ENCODE results near the gene CELF5. TPM values are rescaled to one million over a fixed set of nuclear protein-coding genes. Genes with fewer than 3 reads are reported as not detected.
A peak's percentile ranks its signal among the peaks of the same experiment; 100 is the strongest.
"Not testable (repeated sequence)": the region's sequence is repeated elsewhere in the genome, so short reads cannot be mapped to it uniquely, and the experiment has no call there.

CELF5 gene
- total RNA-seq, 1 donor from 2014 or later = 2.3 TPM

DNA sequence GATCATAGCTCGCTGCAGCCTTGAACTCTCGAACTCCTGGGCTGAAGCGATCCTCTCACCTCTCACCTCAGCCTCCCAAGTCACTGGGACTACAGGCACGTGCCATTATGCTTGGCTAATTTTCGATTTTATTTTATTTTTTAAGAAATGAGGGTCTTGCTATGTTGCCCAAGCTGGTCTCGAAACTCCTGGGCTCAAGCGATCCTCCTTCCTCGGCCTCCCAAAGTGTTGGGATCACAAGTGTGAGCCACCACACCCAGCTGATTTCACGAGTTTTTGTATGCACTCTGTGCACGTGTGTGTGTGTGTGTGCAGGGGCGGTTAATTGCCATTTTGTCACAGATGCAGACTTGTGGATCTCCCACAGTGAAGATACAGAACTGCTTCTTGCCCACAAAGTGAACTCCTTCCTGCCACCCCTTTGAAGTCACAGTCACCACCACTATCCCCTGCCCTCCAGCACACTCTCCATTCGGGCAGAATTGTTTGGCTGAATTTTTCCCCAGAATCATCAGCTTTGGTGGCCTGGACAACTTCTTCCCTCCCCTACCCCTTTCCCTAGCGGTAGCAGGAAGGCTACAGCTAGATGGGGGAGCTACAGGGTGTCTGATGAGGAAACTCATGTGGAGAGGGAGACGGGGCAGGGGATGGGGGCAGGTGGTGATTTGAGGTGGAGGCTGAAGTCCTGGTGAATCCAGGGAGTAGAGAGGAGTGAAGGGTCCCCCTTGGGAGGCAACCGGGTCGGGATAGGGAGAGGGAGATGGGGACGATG is 59.6 kb downstream of the CELF5 start:
- H3K4me1 Mint-ChIP-seq = no peaks in the 10 kb centered on the region
- no peak overlapping the region for H3K27ac Mint-ChIP-seq (ENCODE audit: unreplicated experiment)
- no peaks in the 10 kb centered on the region for H3K36me3 Mint-ChIP-seq (ENCODE audit: low read depth)
- no peaks in the 10 kb centered on the region for H3K9me3 Mint-ChIP-seq
- H3K4me3 Mint-ChIP-seq = no peak overlapping the region
- no peak for TF ChIP-seq CTCF (conservative IDR thresholded peaks at IDR 0.05)
- peaks cover 65% of the 10 kb centered on the region for H3K27me3 Mint-ChIP-seq (ENCODE audit: low read depth)
- no peak for DNase-seq (ENCODE audit: low read depth, low spot score)

DNA sequence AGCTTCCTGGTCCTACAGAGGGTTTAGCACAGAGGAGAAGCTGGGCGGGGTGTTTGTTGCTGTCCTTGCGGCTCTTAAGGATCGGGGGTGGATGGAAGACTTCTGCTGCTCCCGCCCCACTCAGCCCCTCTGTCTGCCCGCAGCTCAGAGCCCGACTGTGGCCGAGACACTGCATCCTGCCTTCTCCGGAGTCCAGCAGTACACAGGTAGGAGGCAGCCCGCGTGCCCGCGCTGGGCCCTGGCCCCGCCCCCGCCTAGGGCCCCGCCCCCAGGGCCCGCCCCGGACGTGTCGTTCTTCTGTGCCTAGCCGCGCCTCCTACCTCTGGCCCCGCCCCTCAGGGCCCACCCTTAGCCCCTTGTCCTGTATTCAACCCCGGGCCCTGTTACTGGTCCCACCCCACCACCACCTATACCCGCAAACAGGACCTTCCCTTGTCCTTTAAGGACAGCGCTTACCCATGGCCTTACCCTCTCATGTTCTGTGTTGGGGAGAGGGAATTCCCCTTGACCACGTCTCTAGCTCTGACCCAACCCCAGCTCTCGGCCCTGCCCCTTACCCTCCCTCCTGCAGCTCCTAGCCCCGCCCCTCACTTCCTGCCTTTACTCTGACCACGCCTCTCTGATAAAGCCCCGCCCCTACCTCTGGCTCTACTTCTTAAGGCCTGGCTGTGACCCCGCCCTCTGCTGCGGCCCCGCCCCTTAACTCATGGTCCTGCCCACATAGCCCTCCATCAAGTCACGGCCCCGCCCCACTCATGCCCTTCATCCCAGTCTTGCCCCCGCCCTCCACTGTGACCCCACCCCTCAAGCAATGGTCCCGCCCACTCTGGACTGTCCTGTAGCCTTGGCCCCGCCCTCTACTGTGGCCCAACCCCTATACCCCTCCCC is 60.5 kb downstream of the CELF5 start:
- no peaks in the 10 kb centered on the region for H3K4me1 Mint-ChIP-seq
- TF ChIP-seq CTCF (conservative IDR thresholded peaks at IDR 0.05) = no peak
- H3K27ac Mint-ChIP-seq (ENCODE audit: unreplicated experiment) = no peak overlapping the region
- DNase-seq (ENCODE audit: low read depth, low spot score) = peak; percentile 50
- no peaks in the 10 kb centered on the region for H3K9me3 Mint-ChIP-seq
- no peaks in the 10 kb centered on the region for H3K36me3 Mint-ChIP-seq (ENCODE audit: low read depth)
- H3K27me3 Mint-ChIP-seq (ENCODE audit: low read depth) = peaks cover 69% of the 10 kb centered on the region
- H3K4me3 Mint-ChIP-seq = no peak overlapping the region

DNA sequence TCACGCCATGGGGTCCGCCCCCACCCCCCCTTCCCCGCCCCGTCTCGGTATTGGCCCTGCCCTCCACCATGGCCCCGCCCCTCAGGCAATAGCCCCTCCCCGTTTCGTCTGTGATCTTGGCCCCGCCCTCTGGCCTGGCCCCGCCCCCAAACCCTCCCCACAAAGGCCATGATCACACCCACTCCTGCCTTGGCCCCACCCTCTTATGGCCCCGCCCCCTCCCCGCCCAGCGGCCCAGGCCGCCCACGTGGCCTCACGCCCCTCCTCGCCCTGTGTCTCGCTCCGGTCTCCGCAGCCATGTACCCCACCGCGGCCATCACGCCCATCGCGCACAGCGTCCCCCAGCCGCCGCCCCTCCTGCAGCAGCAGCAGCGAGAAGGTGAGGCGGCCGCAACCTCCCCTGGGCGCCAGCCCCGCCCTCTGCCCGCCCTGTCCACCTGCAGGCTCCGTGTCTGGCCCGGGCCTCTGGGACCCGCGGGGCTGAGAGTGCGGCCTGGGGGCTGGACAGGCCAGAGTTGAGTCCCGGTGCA is 61.3 kb downstream of the CELF5 start:
- Mint-ChIP-seq H3K4me3 (no peak overlapping the region), H3K27ac (ENCODE audit: unreplicated experiment) (no peak overlapping the region), H3K36me3 (ENCODE audit: low read depth) (no peaks in the 10 kb centered on the region), H3K9me3 (no peaks in the 10 kb centered on the region), H3K27me3 (ENCODE audit: low read depth) (peaks cover 72% of the 10 kb centered on the region), H3K4me1 (no peaks in the 10 kb centered on the region)
- DNase-seq (ENCODE audit: low read depth, low spot score) = peak; percentile 40
- TF ChIP-seq CTCF (conservative IDR thresholded peaks at IDR 0.05) = no peak

DNA sequence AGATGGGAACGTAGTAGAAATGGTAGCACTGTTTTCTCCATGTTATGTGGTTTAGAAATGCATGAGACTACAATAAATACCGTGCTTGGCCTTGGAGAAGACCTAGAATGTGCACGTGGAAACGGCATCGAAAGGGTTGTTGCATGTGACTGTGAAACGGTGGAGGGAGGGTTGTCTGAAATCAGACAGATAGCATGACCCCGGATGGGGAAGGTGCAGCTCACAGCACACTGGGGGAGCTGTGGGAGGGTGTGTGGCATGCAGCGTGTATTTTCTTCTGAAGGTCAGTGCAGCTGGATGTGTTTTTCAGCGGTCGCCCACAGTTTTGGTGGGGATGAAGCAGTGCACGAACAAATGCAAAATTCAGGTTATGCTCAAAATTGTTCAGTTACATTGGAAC is 63.4 kb downstream of the CELF5 start:
- Mint-ChIP-seq H3K27me3 (ENCODE audit: low read depth) (peaks cover 64% of the 10 kb centered on the region), H3K36me3 (ENCODE audit: low read depth) (no peaks in the 10 kb centered on the region), H3K4me1 (no peaks in the 10 kb centered on the region), H3K9me3 (no peaks in the 10 kb centered on the region), H3K4me3 (no peak overlapping the region), H3K27ac (ENCODE audit: unreplicated experiment) (no peak overlapping the region)
- no peak for DNase-seq (ENCODE audit: low read depth, low spot score)
- TF ChIP-seq CTCF (conservative IDR thresholded peaks at IDR 0.05) = no peak

DNA sequence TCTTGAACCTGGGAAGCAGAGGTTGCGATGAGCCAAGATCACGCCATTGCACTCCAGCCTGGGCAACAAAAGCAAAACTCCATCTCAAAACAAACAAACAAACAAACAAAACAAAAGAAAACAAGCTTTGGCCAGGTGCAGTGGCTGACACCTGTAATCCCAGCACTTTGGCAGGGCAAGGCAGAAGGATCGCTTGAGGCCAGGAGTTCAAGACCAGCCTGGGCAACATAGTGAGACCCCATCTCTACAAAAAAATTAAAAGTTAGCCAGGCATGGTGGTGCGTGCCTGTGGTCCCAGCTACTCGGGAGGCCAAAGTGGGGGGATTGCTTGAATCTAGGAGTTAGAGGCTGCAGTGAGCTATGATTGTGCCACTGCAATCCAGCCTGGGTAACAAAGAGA is 64.0 kb downstream of the CELF5 start:
- DNase-seq (ENCODE audit: low read depth, low spot score); H3K9me3 Mint-ChIP-seq; H3K4me1 Mint-ChIP-seq; H3K27ac Mint-ChIP-seq (ENCODE audit: unreplicated experiment); H3K4me3 Mint-ChIP-seq; H3K36me3 Mint-ChIP-seq (ENCODE audit: low read depth): not testable (repeated sequence)
- H3K27me3 Mint-ChIP-seq (ENCODE audit: low read depth) = peaks cover 60% of the 10 kb centered on the region
